GM20431 (cell line): ENCODE measurements around the gene TOP3B.
"Not testable (repeated sequence)": the region's sequence is repeated elsewhere in the genome, so short reads cannot be mapped to it uniquely, and the experiment has no call there.

Experiments used
- in situ Hi-C: fragments of 300-500 bp; cut with MseI, MboI; formaldehyde crosslinking; loops from one replicate; pipeline ENCODE4 v1.15.0; 2020; ENCODE audit warnings: low sequenced_read_pairs; ENCODE audit not compliant: unreplicated experiment

Gene TOP3B

GRCh38 chr22:21915624-21916308 lies 66.8 kb downstream of the TOP3B start:
- in situ Hi-C loops = no loop called here

- in situ Hi-C loops = not testable (repeated sequence)
These were observed 68.4 kb downstream of the TOP3B start for GRCh38 chr22:21914033-21914642.

- in situ Hi-C loops = not testable (repeated sequence)
These were observed 72.2 kb downstream of the TOP3B start for GRCh38 chr22:21910367-21910766.

GRCh38 chr22:21909871-21910270 lies 72.7 kb downstream of the TOP3B start:
- in situ Hi-C loops = no loop called here

- in situ Hi-C loops = no loop called here
These were observed 74.7 kb downstream of the TOP3B start for GRCh38 chr22:21907638-21908522.
